GM12872 (cell line): Measurements from ENCODE around the gene CFAP61.

Source experiments
- CTCF ChIP-seq: IDR thresholded peaks from 3 replicates; pipeline ENCODE4 v1.5.1; 2011; ENCODE audit warnings: low read depth, mild to moderate bottlenecking, low read length, moderate library complexity; ENCODE audit not compliant: insufficient read depth

Gene CFAP61

GRCh38 chr20:20217621-20218020, 165.3 kb downstream of the CFAP61 start:
- no peak for TF ChIP-seq CTCF

GRCh38 chr20:20219016-20219415, 166.7 kb downstream of the CFAP61 start:
- no peak for TF ChIP-seq CTCF

GRCh38 chr20:20220134-20220533, 167.8 kb downstream of the CFAP61 start:
- TF ChIP-seq CTCF, result no peak

DNA sequence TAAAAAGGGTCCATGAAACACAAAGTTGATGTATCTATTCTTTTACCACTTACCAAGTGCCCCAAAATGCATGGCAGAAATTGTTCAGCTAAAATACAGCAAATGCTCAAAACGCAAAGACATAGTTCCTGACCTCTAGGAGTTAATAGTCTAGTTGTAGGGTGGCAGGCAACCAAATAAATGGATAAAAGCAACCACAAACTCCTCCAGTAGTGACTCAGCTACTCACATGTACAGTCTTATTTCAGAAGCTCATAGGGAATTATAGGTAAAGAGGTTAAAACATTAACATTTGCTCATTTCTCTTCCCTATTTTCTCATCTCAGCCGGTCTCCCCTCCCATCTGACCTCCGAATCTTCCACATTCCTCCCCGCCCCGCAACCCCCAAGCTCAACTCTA, 171.6 kb downstream of the CFAP61 start:
- no peak for TF ChIP-seq CTCF

GRCh38 chr20:20224806-20225205, 172.5 kb downstream of the CFAP61 start:
- TF ChIP-seq CTCF, result no peak

- TF ChIP-seq CTCF, result no peak
Observed at GRCh38 chr20:20225325-20226043, 173.2 kb downstream of the CFAP61 start.

- no peak for TF ChIP-seq CTCF
Observed at GRCh38 chr20:20226554-20226953, 174.2 kb downstream of the CFAP61 start.
